K562 (cell line): ENCODE results near the gene IMPA2.

ENCODE experiments used
- ETS1 ChIP-seq: conservative IDR thresholded peaks from 2 replicates; pipeline ENCODE4 v1.6.1; 2011; ENCODE audit warnings: low read depth, mild to moderate bottlenecking, low read length; ENCODE audit not compliant: control insufficient read depth
- KLF16 ChIP-seq: IDR thresholded peaks from 2 replicates; pipeline ENCODE4 v1.6.1; 2016; ENCODE audit warnings: antibody characterized with exemption
- RBBP5 ChIP-seq: fragments of 200-600 bp; sonication (generic); IDR thresholded peaks from 2 replicates; pipeline ENCODE4 v1.6.1; 2012; ENCODE audit warnings: borderline replicate concordance, mild to moderate bottlenecking, low read length, control low read depth, inconsistent platforms; ENCODE audit not compliant: insufficient read depth, poor library complexity, severe bottlenecking
- STAG1 ChIP-seq: sonication (generic); formaldehyde crosslinking; IDR thresholded peaks from 2 replicates; pipeline ENCODE4 v1.5.0; 2020; ENCODE audit warnings: missing genetic modification reagents, borderline replicate concordance
- ZEB2 ChIP-seq: fragments of 450-650 bp; IDR thresholded peaks from 2 replicates; pipeline ENCODE4 v1.6.1; 2016
- ZNF75A ChIP-seq: fragments of 450-650 bp; formaldehyde crosslinking; IDR thresholded peaks from 2 replicates; pipeline ENCODE4 v1.4.0; 2020; ENCODE audit warnings: mild to moderate bottlenecking
- TF ChIP-seq, protein P1 (sequence below): fragments of 450-650 bp; IDR thresholded peaks from 2 replicates; pipeline ENCODE4 v1.6.1; 2016

DNA sequence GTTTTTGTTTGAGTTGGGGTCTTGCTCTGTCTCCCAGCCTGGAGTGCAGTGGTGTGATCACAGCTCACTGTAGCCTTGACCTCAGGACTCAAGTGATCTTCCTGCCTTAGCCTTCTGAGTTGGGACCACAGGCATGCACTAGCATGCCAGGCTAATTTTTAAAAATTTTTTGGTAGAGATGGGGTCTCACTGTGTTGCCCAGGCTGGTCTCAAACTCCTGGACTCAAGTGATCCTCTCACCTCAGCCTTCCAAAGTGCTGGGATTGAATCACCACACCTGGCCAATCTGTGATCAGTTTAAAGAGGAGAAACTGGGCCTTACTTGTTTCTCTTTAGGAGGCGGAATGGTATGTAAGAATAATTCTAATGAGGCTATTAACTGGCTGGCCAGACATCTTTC lies 49.9 kb downstream of the IMPA2 start:
- TF ChIP-seq KLF16 (no peak), STAG1 (CRISPR knock-in tag) (no peak), ZNF75A (no peak), ETS1 (no peak), RBBP5 (no peak), ZEB2 (no peak)
- TF ChIP-seq, protein P1, sequence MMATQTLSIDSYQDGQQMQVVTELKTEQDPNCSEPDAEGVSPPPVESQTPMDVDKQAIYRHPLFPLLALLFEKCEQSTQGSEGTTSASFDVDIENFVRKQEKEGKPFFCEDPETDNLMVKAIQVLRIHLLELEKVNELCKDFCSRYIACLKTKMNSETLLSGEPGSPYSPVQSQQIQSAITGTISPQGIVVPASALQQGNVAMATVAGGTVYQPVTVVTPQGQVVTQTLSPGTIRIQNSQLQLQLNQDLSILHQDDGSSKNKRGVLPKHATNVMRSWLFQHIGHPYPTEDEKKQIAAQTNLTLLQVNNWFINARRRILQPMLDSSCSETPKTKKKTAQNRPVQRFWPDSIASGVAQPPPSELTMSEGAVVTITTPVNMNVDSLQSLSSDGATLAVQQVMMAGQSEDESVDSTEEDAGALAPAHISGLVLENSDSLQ = no peak
